NCI-H1417 treated with DMSO at 0.1 percent for 48 hours (cell line): ENCODE data around the gene GNA15.
"Not testable (repeated sequence)": the region's sequence is repeated elsewhere in the genome, so short reads cannot be mapped to it uniquely, and the experiment has no call there.

Experiments used
- DNase-seq: peaks from one replicate; lab custom pipeline; 2025; lab: John Stamatoyannopoulos, UW

The GNA15 gene

GRCh38 chr19:3190921-3191805, 55.3 kb downstream of the GNA15 start:
- no peak for DNase-seq

- DNase-seq = not testable (repeated sequence)
Observed at GRCh38 chr19:3191806-3192104, 55.9 kb downstream of the GNA15 start.

GRCh38 chr19:3192228-3192635, 56.4 kb downstream of the GNA15 start:
- no peak for DNase-seq

GRCh38 chr19:3192684-3193083, 56.9 kb downstream of the GNA15 start:
- DNase-seq = no peak

- DNase-seq = no peak
Observed at GRCh38 chr19:3193256-3194105, 57.6 kb downstream of the GNA15 start.

- no peak for DNase-seq
Observed at GRCh38 chr19:3194106-3195087, 58.6 kb downstream of the GNA15 start.

GRCh38 chr19:3196064-3196932, 60.5 kb downstream of the GNA15 start:
- DNase-seq = no peak

- DNase-seq = no peak
Observed at GRCh38 chr19:3196933-3197205, 61.0 kb downstream of the GNA15 start.

- no peak for DNase-seq
Observed at GRCh38 chr19:3198901-3199700, 63.3 kb downstream of the GNA15 start.

- no peak for DNase-seq
Observed at GRCh38 chr19:3201072-3201700, 65.4 kb downstream of the GNA15 start.

- DNase-seq = no peak
Observed at GRCh38 chr19:3201911-3202310, 66.1 kb downstream of the GNA15 start.

- no peak for DNase-seq
Observed at GRCh38 chr19:3202346-3202745, 66.5 kb downstream of the GNA15 start.

GRCh38 chr19:3202895-3203294, 67.1 kb downstream of the GNA15 start:
- not testable (repeated sequence) for DNase-seq

- DNase-seq = no peak
Observed at GRCh38 chr19:3203805-3204645, 68.2 kb downstream of the GNA15 start.

- DNase-seq = no peak
Observed at GRCh38 chr19:3204646-3205275, 68.9 kb downstream of the GNA15 start.

- no peak for DNase-seq
Observed at GRCh38 chr19:3206216-3206953, 70.6 kb downstream of the GNA15 start.

- no peak for DNase-seq
Observed at GRCh38 chr19:3207461-3208242, 71.8 kb downstream of the GNA15 start.
